PC-3 (cell line): Measurements from ENCODE around the gene RAD51. TPM values are rescaled to one million over a fixed set of nuclear protein-coding genes. Genes with fewer than 3 reads are reported as not detected.

Experiments used
- ATAC-seq: fragments of 200-7000 bp; cut with Tn5 transposase; 2 replicates; pipeline ENCODE4 v1.9.1; 2020; ENCODE audit warnings: mild to moderate bottlenecking, moderate library complexity
- BruUV-seq: library from RNA; stranded (reverse); fragments of 400-500 nt; replicated peaks from 2 replicates; lab custom pipeline; 2021; lab: Mats Ljungman, UMichigan
- CTCF ChIA-PET: fragments of 300-600 bp; sonication (Branson Sonifier 250); formaldehyde crosslinking; loops from one replicate; lab custom pipeline; 2022; ENCODE audit warnings: antibody characterized with exemption; lab: Charles Lee
- POLR2A ChIA-PET: fragments of 300-600 bp; sonication (Branson Sonifier 250); formaldehyde crosslinking; loops from one replicate; lab custom pipeline; 2022; ENCODE audit warnings: antibody characterized with exemption; ENCODE audit not compliant: unreplicated experiment; lab: Charles Lee
- DNase-seq: peaks from one replicate; pipeline ENCODE4 v3.0.0-alpha.2; 2015
- H2AFZ ChIP-seq: fragments of 300-600 bp; sonication (generic); 2 replicates; pipeline ENCODE4 v1.6.0; 2016; ENCODE audit warnings: antibody characterized with exemption, low read length
- H3F3A ChIP-seq: fragments of 300-600 bp; sonication (generic); one replicate; pipeline ENCODE4 v1.6.0; 2017; ENCODE audit warnings: antibody characterized with exemption, low read length, control low read depth, mild to moderate bottlenecking; ENCODE audit not compliant: unreplicated experiment
- H3K27ac ChIP-seq: fragments of 300-600 bp; sonication (generic); 2 replicates; pipeline ENCODE4 v1.5.1; 2016; ENCODE audit warnings: mild to moderate bottlenecking, low read length
- H3K27me3 ChIP-seq: fragments of 300-600 bp; sonication (generic); 2 replicates; pipeline ENCODE4 v1.6.1; 2016; ENCODE audit warnings: low read length, mixed read lengths
- H3K36me3 ChIP-seq: fragments of 300-600 bp; sonication (generic); 2 replicates; pipeline ENCODE4 v1.6.1; 2016; ENCODE audit warnings: low read depth, mixed run types, low read length, mixed read lengths
- H3K4me1 ChIP-seq: fragments of 300-600 bp; sonication (generic); 2 replicates; pipeline ENCODE4 v1.5.1; 2016; ENCODE audit warnings: low read length; ENCODE audit not compliant: insufficient read depth
- H3K4me2 ChIP-seq: fragments of 300-600 bp; sonication (generic); 2 replicates; pipeline ENCODE4 v1.6.0; 2016; ENCODE audit warnings: low read length
- H3K4me3 ChIP-seq: fragments of 300-600 bp; sonication (generic); 2 replicates; pipeline ENCODE4 v1.5.1; 2016; ENCODE audit warnings: mild to moderate bottlenecking, low read length, mixed read lengths
- H3K79me2 ChIP-seq: fragments of 300-600 bp; sonication (generic); 2 replicates; pipeline ENCODE4 v1.6.1; 2017; ENCODE audit warnings: low read length, mixed read lengths
- H3K9ac ChIP-seq: fragments of 300-600 bp; sonication (generic); 2 replicates; pipeline ENCODE4 v1.6.0; 2016; ENCODE audit warnings: mild to moderate bottlenecking, low read length
- H3K9me2 ChIP-seq: fragments of 300-600 bp; sonication (generic); replicated peaks from 2 replicates; pipeline ENCODE4 v1.6.1; 2016; ENCODE audit warnings: mixed run types, low read length, mixed read lengths
- H3K9me3 ChIP-seq: fragments of 300-600 bp; sonication (generic); 2 replicates; pipeline ENCODE4 v1.6.1; 2016; ENCODE audit warnings: low read length, mixed read lengths
- H4K20me1 ChIP-seq: fragments of 300-600 bp; sonication (generic); 2 replicates; pipeline ENCODE4 v1.6.1; 2016; ENCODE audit warnings: low read length, mixed read lengths
- CTCF ChIP-seq: fragments of 300-600 bp; sonication (generic); conservative IDR thresholded peaks from 2 replicates; pipeline ENCODE4 v1.5.1; 2017; ENCODE audit warnings: antibody characterized with exemption, low read depth, mild to moderate bottlenecking, low read length
- EZH2 ChIP-seq: fragments of 300-600 bp; sonication (generic); IDR thresholded peaks from one replicate; pipeline ENCODE4 v1.6.1; 2017; ENCODE audit warnings: antibody characterized with exemption, mild to moderate bottlenecking, low read length; ENCODE audit not compliant: unreplicated experiment
- EZH2phosphoT487 ChIP-seq: fragments of 300-600 bp; sonication (generic); IDR thresholded peaks from 2 replicates; pipeline ENCODE4 v1.6.1; 2018; ENCODE audit warnings: mild to moderate bottlenecking, antibody characterized with exemption, low read length, borderline replicate concordance
- intact Hi-C: fragments of 100-400 bp; cut with micrococcal nuclease; formaldehyde crosslinking; loops from 2 replicates; pipeline ENCODE4 v1.9.0; 2023
- total RNA-seq: library from RNA; depleted of rRNA; stranded (reverse); fragments of >200 nt; gene quantifications from 2 replicates; pipeline ENCODE4 v1.2.3, GENCODE V29; 2014

The RAD51 gene
- total RNA-seq, 1 experiment from 2014 or later, result 21.9 TPM

GRCh38 chr15:40773902-40774301, 78.9 kb downstream of the RAD51 start:
- ATAC-seq (no peak), DNase-seq (no peak)
- Histone ChIP-seq H3K9ac (no peak overlapping the region), H3K9me3 (no peaks in the 10 kb centered on the region), H3K27ac (no peak overlapping the region), H4K20me1 (no peaks in the 10 kb centered on the region), H3K36me3 (peaks cover 18% of the 10 kb centered on the region), H3F3A (no peaks in the 10 kb centered on the region), H3K27me3 (no peaks in the 10 kb centered on the region), H3K4me3 (no peak overlapping the region), H3K4me1 (peaks cover 37% of the 10 kb centered on the region), H2AFZ (no peak overlapping the region), H3K79me2 (no peaks in the 10 kb centered on the region), H3K9me2 (no peaks in the 10 kb centered on the region), H3K4me2 (no peak overlapping the region)
- POLR2A ChIA-PET, result no interaction called here
- intact Hi-C loops, result no loop called here
- CTCF ChIA-PET, result no interaction called here
- TF ChIP-seq CTCF (no peak), EZH2 (no peak), EZH2phosphoT487 (no peak)
- BruUV-seq, result no TSS peak

GRCh38 chr15:40775007-40775406, 80.0 kb downstream of the RAD51 start:
- H3K36me3 ChIP-seq, result peaks cover 18% of the 10 kb centered on the region
- no peaks in the 10 kb centered on the region for H3K27me3 ChIP-seq
- no peak overlapping the region for H3K9ac ChIP-seq
- no peaks in the 10 kb centered on the region for H3K9me3 ChIP-seq
- H3K4me1 ChIP-seq, result peaks cover 25% of the 10 kb centered on the region
- ChIA-PET POLR2A (no interaction called here), CTCF (no interaction called here)
- no peak overlapping the region for H3K4me2 ChIP-seq
- TF ChIP-seq EZH2phosphoT487 (no peak), CTCF (no peak), EZH2 (no peak)
- H3K9me2 ChIP-seq, result no peaks in the 10 kb centered on the region
- no peak for DNase-seq
- BruUV-seq, result no TSS peak
- intact Hi-C loops, result no loop called here
- no peak overlapping the region for H3K27ac ChIP-seq
- no peaks in the 10 kb centered on the region for H3F3A ChIP-seq
- no peaks in the 10 kb centered on the region for H3K79me2 ChIP-seq
- H2AFZ ChIP-seq, result no peak overlapping the region
- no peaks in the 10 kb centered on the region for H4K20me1 ChIP-seq
- no peak for ATAC-seq
- H3K4me3 ChIP-seq, result no peak overlapping the region

DNA sequence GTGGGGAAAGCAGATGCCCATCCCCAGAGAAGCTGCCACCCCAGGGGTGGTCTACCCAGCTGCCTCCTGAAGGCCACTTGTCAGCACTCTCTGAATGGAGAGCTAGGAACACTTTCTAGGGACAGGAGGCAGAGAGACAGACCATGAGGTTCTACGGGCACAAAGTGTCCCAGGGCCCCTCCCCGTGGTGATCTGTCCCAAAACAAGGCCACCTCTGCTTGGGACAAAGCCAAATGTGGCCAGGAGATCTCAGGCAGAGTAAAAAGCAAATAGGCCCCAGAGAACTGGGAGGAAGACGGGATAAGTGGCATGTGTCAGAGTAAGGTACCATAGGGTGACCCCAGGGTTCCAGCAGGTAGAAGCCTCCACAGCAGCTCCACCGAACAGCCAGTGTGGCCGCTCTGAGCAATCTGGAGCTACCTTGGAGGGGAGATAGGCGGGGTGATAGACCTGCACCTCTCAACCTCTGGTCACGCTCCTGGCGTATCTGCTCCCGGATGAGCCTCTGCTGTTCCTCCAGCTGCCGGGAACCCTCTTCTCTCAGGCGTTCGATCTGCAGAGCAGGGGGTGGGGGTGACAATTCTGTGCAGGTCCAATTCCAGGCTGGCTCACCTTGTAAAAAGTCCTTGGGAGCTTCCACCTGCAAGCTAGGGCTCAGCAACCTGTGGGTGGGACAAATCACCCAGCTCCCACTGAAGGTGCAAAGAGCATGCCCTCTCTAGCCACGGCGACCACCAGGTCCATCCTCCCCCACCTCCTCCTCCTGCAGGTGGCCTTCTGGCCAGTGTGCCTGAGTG, 81.0 kb downstream of the RAD51 start:
- Histone ChIP-seq H2AFZ (no peak overlapping the region), H3K27ac (peak overlapping the region; percentile 66), H3K79me2 (no peaks in the 10 kb centered on the region), H3K9me3 (no peaks in the 10 kb centered on the region), H3F3A (no peaks in the 10 kb centered on the region), H4K20me1 (no peaks in the 10 kb centered on the region), H3K9ac (peak overlapping the region; percentile 29; the same call in 1 of the 2 replicates), H3K36me3 (peaks cover 18% of the 10 kb centered on the region), H3K27me3 (no peaks in the 10 kb centered on the region), H3K4me3 (no peak overlapping the region), H3K4me1 (peaks cover 17% of the 10 kb centered on the region), H3K9me2 (no peaks in the 10 kb centered on the region), H3K4me2 (peak overlapping the region; percentile 48)
- no TSS peak for BruUV-seq
- TF ChIP-seq EZH2phosphoT487 (no peak), CTCF (no peak), EZH2 (no peak)
- CTCF ChIA-PET, result interaction anchor here (0.5 to 1.2 kb wide), 8 partner anchors 8 to 334 kb away, joined by 3 to 14 read pairs (median 5); partner anchors contain the start of genes GCHFR and VPS18
- POLR2A ChIA-PET, result interaction anchor here (0.6 to 1.0 kb wide), 2 partner anchors 22 to 81 kb away, joined by 3 read pairs; partner anchors contain the start of gene RAD51
- DNase-seq (no peak), ATAC-seq (no peak)
- intact Hi-C loops, result no loop called here
